Non-pigmented ciliary epithelial cell (primary cell): ENCODE measurements around the gene OSBPL10.

ENCODE experiments used
- DNase-seq: peaks from one replicate; pipeline ENCODE4 v3.0.0-alpha.2; 2010; ENCODE audit warnings: low read depth

The OSBPL10 gene

DNA sequence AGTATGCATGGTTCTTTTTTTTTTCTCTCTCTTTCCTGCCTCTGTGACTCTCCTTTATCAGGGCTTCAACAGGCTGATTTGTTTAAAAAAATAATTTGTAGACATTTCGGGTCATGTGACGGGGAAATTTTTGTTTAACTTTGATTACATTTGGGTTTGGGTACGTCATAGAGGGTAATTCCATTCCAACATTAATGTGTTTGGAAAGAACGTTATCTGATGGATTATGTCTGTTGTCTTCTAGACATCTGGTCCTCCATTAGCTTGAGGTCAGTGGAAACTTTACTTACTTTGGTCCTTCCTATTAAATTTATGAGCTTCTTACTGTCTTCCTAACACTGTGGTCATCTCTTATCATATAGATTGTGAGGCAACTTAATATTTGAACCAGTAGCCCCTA, 367.4 kb downstream of the OSBPL10 start:
- no peak for DNase-seq

- no peak for DNase-seq
Measured at GRCh38 chr3:31613177-31613576, 367.9 kb downstream of the OSBPL10 start.
